NB4 (cell line): ENCODE measurements around the gene TDRD10.

Experiments used
- DNase-seq: peaks from one replicate; pipeline ENCODE4 v3.0.0; 2010; ENCODE audit warnings: low read depth
- H3K4me3 ChIP-seq: one replicate; pipeline ENCODE4 v1.5.1; 2011; ENCODE audit warnings: mild to moderate bottlenecking, low read depth, low read length, moderate library complexity
- MAX ChIP-seq: IDR thresholded peaks from 2 replicates; pipeline ENCODE4 v1.6.1; 2011; ENCODE audit warnings: low read depth, low read length
- MYC ChIP-seq: IDR thresholded peaks from 2 replicates; pipeline ENCODE4 v1.6.1; 2011; ENCODE audit warnings: low read depth, low read length
- POLR2A ChIP-seq: IDR thresholded peaks from 2 replicates; pipeline ENCODE4 v1.6.1; 2011; ENCODE audit warnings: mild to moderate bottlenecking; ENCODE audit not compliant: insufficient read length; ENCODE audit errors: extremely low read depth
- TF ChIP-seq, protein P1 (sequence below): IDR thresholded peaks from one replicate; pipeline ENCODE4 v1.5.1; 2012; ENCODE audit warnings: low read depth, low read length

Gene TDRD10

GRCh38 chr1:154499446-154499845 is 2.6 kb upstream of the TDRD10 start:
- no peak overlapping the region for H3K4me3 ChIP-seq
- TF ChIP-seq POLR2A (no peak), MAX (no peak), MYC (no peak)
- TF ChIP-seq, protein P1, sequence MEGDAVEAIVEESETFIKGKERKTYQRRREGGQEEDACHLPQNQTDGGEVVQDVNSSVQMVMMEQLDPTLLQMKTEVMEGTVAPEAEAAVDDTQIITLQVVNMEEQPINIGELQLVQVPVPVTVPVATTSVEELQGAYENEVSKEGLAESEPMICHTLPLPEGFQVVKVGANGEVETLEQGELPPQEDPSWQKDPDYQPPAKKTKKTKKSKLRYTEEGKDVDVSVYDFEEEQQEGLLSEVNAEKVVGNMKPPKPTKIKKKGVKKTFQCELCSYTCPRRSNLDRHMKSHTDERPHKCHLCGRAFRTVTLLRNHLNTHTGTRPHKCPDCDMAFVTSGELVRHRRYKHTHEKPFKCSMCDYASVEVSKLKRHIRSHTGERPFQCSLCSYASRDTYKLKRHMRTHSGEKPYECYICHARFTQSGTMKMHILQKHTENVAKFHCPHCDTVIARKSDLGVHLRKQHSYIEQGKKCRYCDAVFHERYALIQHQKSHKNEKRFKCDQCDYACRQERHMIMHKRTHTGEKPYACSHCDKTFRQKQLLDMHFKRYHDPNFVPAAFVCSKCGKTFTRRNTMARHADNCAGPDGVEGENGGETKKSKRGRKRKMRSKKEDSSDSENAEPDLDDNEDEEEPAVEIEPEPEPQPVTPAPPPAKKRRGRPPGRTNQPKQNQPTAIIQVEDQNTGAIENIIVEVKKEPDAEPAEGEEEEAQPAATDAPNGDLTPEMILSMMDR, result no peak
- DNase-seq, result no peak

- H3K4me3 ChIP-seq, result no peak overlapping the region
- TF ChIP-seq POLR2A (no peak), MAX (no peak), MYC (no peak)
- TF ChIP-seq, protein P1, result no peak
- DNase-seq, result no peak
Measured at GRCh38 chr1:154500533-154500932, 1.5 kb upstream of the TDRD10 start.

GRCh38 chr1:154501423-154502065 is 475 bp upstream of the TDRD10 start:
- no peak for TF ChIP-seq MYC
- TF ChIP-seq MAX, result no peak
- peak; percentile 33 for DNase-seq

DNA sequence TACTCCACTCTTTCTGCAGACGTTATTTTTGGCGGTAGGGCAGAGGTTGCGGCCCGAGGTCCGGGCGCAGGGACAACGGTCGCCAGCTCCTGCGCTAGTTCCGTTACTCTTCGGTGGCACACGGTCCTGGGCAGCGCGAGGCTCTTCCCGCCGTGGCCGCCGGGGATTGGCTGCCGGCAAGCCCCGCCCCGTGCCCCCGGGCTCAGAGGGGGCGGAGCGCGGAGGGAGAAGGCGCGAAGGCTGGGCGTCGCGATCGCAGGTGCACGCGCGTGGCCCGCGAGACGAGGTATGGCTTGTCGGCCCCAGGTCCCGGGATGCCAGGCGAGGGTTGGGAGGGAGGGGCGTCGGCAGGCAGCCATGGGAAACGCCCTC is 711 bp downstream of the TDRD10 start:
- H3K4me3 ChIP-seq, result no peak overlapping the region
- DNase-seq, result no peak
- TF ChIP-seq MAX (no peak), MYC (no peak), POLR2A (no peak)
- TF ChIP-seq, protein P1, result no peak

More at GRCh38 chr1:154501423-154502065, 475 bp upstream of the TDRD10 start:
- no peak overlapping the region for H3K4me3 ChIP-seq

GRCh38 chr1:154503898-154504297 is 1.9 kb downstream of the TDRD10 start:
- H3K4me3 ChIP-seq, result no peak overlapping the region
- TF ChIP-seq, protein P1, result no peak
- no peak for TF ChIP-seq POLR2A
- TF ChIP-seq MYC, result no peak
- no peak for TF ChIP-seq MAX
- no peak for DNase-seq

DNA sequence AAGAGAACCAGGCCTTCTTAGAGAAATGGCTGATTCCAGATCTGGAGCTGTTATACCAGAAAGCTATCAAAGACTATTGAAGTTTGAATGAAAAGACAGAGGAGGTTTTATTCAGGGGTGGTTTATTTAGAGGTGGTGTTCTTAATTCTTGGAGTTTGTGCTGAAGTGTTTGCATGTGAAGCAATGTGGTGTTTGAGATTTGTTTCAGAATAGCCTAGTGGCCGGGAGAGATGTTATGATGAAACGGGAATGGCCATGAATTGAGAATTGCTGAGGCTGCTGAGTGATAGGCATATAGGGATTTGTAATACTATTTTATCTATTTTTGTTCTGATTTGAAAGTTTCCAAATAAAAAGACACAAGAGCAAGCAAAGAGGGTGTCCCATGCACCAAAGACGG is 10.7 kb downstream of the TDRD10 start:
- DNase-seq, result no peak
- TF ChIP-seq MAX, result no peak
- no peak for TF ChIP-seq POLR2A
- no peak overlapping the region for H3K4me3 ChIP-seq
